ENCODE measurements around the gene SLC26A11. TPM values are rescaled to one million over a fixed set of nuclear protein-coding genes. Genes with fewer than 3 reads are reported as not detected.

Gene SLC26A11
- total RNA-seq, 1 donor, result 12.7 TPM

DNA sequence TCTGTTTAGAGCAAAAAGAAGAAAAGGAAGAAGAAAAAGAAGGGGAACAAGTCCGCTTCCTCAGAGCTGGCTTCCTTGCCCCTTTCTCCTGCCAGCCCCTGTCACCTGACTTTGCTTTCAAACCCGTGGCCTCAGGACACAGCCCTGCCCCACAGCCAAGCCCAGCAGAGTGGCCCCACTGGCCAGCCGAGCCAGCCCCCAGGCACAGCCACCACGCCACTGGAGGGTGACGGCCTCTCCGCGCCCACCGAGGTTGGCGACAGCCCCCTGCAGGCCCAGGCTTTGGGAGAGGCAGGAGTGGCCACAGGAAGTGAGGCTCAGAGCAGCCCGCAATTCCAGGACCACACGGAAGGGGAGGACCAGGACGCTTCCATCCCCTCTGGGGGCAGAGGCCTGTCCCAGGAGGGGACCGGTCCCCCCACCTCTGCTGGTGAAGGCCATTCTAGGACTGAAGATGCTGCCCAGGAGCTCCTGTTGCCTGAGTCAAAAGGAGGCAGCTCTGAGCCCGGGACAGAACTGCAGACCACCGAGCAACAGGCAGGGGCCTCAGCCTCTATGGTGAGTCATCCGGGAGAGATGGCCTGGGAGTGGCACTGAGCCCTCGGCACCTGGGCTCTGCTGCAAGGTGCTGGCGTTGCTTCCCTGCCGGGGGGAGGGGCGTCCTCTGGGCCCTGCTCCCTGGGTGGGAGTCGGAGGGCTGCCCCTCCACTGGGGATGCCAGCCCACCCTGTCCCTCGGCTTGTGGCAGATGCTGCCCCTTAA is 67.8 kb downstream of the SLC26A11 start:
- no peak overlapping the region for H2AFZ ChIP-seq (ENCODE audit: low read length)
- H3K4me1 ChIP-seq (ENCODE audit: insufficient read depth, low read length), result no peaks in the 10 kb centered on the region
- peaks cover 12% of the 10 kb centered on the region for H4K20me1 ChIP-seq (ENCODE audit: insufficient read depth, low read length)
- H3K36me3 ChIP-seq (ENCODE audit: insufficient read depth, low read length), result peaks cover 55% of the 10 kb centered on the region
- H3K27me3 ChIP-seq (ENCODE audit: insufficient read depth, low read length), result no peaks in the 10 kb centered on the region
- H3K4me3 ChIP-seq (ENCODE audit: insufficient read depth, low read length), result no peak overlapping the region
- no peak for TF ChIP-seq CTCF (IDR thresholded peaks at IDR 0.05; ENCODE audit: extremely low read depth, low read depth, low read length)
- H3K4me2 ChIP-seq (ENCODE audit: insufficient read depth, low read length), result no peak overlapping the region
- no peaks in the 10 kb centered on the region for H3K9me3 ChIP-seq (ENCODE audit: low read depth, low read length)
- no peak for DNase-seq (ENCODE audit: insufficient read length, low spot score, missing footprints)
- H3K79me2 ChIP-seq (ENCODE audit: insufficient read depth, low read length), result peaks cover 6% of the 10 kb centered on the region
- no peak overlapping the region for H3K27ac ChIP-seq (ENCODE audit: low read depth, low read length)

- no peaks in the 10 kb centered on the region for H3K27me3 ChIP-seq (ENCODE audit: insufficient read depth, low read length)
- H2AFZ ChIP-seq (ENCODE audit: low read length), result no peak overlapping the region
- peaks cover 13% of the 10 kb centered on the region for H4K20me1 ChIP-seq (ENCODE audit: insufficient read depth, low read length)
- DNase-seq (ENCODE audit: insufficient read length, low spot score, missing footprints), result peak; percentile 53
- no peak overlapping the region for H3K27ac ChIP-seq (ENCODE audit: low read depth, low read length)
- no peaks in the 10 kb centered on the region for H3K4me1 ChIP-seq (ENCODE audit: insufficient read depth, low read length)
- H3K79me2 ChIP-seq (ENCODE audit: insufficient read depth, low read length), result no peaks in the 10 kb centered on the region
- peaks cover 60% of the 10 kb centered on the region for H3K36me3 ChIP-seq (ENCODE audit: insufficient read depth, low read length)
- no peak overlapping the region for H3K4me3 ChIP-seq (ENCODE audit: insufficient read depth, low read length)
- H3K9me3 ChIP-seq (ENCODE audit: low read depth, low read length), result no peaks in the 10 kb centered on the region
- no peak overlapping the region for H3K4me2 ChIP-seq (ENCODE audit: insufficient read depth, low read length)
- TF ChIP-seq CTCF (IDR thresholded peaks at IDR 0.05; ENCODE audit: extremely low read depth, low read depth, low read length), result no peak
These were observed 69.4 kb downstream of the SLC26A11 start for GRCh38 chr17:80289616-80290015.

- TF ChIP-seq CTCF (IDR thresholded peaks at IDR 0.05; ENCODE audit: extremely low read depth, low read depth, low read length), result no peak
- no peak for DNase-seq (ENCODE audit: insufficient read length, low spot score, missing footprints)
- peaks cover 66% of the 10 kb centered on the region for H3K36me3 ChIP-seq (ENCODE audit: insufficient read depth, low read length)
- no peaks in the 10 kb centered on the region for H3K27me3 ChIP-seq (ENCODE audit: insufficient read depth, low read length)
- no peak overlapping the region for H3K4me2 ChIP-seq (ENCODE audit: insufficient read depth, low read length)
- H4K20me1 ChIP-seq (ENCODE audit: insufficient read depth, low read length), result peaks cover 12% of the 10 kb centered on the region
- H3K79me2 ChIP-seq (ENCODE audit: insufficient read depth, low read length), result no peaks in the 10 kb centered on the region
- H3K9me3 ChIP-seq (ENCODE audit: low read depth, low read length), result no peaks in the 10 kb centered on the region
- H2AFZ ChIP-seq (ENCODE audit: low read length), result no peak overlapping the region
- no peak overlapping the region for H3K4me3 ChIP-seq (ENCODE audit: insufficient read depth, low read length)
- H3K4me1 ChIP-seq (ENCODE audit: insufficient read depth, low read length), result no peaks in the 10 kb centered on the region
- no peak overlapping the region for H3K27ac ChIP-seq (ENCODE audit: low read depth, low read length)
These were observed 69.9 kb downstream of the SLC26A11 start for GRCh38 chr17:80290156-80290555.

DNA sequence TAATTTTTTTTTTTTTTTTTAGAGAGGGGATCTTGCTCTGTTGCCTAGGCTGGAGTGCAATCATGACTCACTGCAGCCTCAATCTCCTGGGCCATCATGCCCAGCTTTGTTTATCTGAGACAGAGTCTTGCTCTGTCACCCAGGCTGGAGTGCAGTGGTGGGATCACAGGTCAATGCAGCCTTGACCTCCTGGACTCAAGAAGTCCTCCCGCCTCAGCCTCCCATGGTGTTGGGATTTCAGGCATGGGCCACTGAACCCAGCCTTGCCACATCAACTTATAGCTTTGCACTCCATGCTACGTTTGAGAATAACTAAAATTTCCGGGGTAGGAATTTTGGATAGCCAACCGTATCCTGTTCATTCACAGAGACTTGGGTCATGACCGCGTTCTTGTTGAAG is 71.0 kb downstream of the SLC26A11 start:
- no peak overlapping the region for H3K27ac ChIP-seq (ENCODE audit: low read depth, low read length)
- no peak for TF ChIP-seq CTCF (IDR thresholded peaks at IDR 0.05; ENCODE audit: extremely low read depth, low read depth, low read length)
- H3K36me3 ChIP-seq (ENCODE audit: insufficient read depth, low read length), result peaks cover 76% of the 10 kb centered on the region

More for the DNA sequence above, 71.0 kb downstream of the SLC26A11 start:
- Histone ChIP-seq H3K4me2 (ENCODE audit: insufficient read depth, low read length) (no peak overlapping the region), H4K20me1 (ENCODE audit: insufficient read depth, low read length) (peaks cover 14% of the 10 kb centered on the region), H3K4me3 (ENCODE audit: insufficient read depth, low read length) (no peak overlapping the region), H3K4me1 (ENCODE audit: insufficient read depth, low read length) (no peaks in the 10 kb centered on the region), H2AFZ (ENCODE audit: low read length) (no peak overlapping the region), H3K27me3 (ENCODE audit: insufficient read depth, low read length) (no peaks in the 10 kb centered on the region), H3K9me3 (ENCODE audit: low read depth, low read length) (no peaks in the 10 kb centered on the region), H3K79me2 (ENCODE audit: insufficient read depth, low read length) (no peaks in the 10 kb centered on the region)
- DNase-seq (ENCODE audit: insufficient read length, low spot score, missing footprints), result no peak
